ENCODE results near the gene BAG1. TPM values are rescaled to one million over a fixed set of nuclear protein-coding genes. Genes with fewer than 3 reads are reported as not detected.
A peak's percentile ranks its signal among the peaks of the same experiment; 100 is the strongest.

The BAG1 gene
- total RNA-seq, 1 experiment from 2014 or later, result 103 TPM

DNA sequence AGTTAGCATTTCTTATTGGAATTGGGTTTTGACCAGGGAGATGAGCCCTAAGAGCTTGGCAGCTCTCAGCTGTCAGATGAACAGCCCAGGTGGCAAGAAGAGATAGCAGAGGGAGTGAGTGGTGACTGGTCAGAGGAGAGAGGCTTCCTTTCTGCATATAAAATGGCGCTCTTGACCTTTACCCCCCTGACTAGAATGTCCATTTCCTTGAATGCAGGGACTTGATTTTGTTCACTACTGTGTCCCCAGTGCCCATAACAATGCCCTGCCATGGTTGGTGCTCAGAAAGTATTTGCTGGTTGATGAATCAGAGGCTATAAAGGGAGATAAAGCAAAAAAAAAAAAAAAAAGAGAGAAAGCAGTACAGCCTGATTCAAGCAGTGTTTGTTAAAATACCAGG lies 7.6 kb upstream of the BAG1 start:
- POLR2A ChIA-PET (ENCODE audit: unreplicated experiment), result no interaction called here
- H3K36me3 ChIP-seq (ENCODE audit: low read depth, low read length), result peaks cover 26% of the 10 kb centered on the region
- peak; percentile 85 for ATAC-seq

DNA sequence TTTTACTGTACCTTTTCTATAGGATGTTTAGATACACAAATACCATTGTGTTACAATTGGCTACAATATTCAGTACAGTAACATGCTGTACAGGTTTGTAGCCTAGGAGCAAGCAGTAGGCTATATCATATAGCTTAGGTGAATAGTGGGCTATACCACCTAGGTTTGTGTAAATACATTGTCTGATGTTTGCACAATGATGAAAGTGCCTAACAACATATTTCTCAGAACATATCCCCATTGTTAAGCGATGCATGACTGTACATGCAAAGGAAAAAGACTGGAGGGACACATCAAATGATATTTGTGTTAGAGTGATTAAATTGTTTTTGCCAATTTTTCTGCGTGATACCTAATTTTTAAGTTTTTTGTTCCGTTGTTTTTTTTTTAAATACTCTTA lies 5.6 kb upstream of the BAG1 start:
- no peak overlapping the region for H3K4me2 ChIP-seq (ENCODE audit: low read length)
- intact Hi-C loops (cut with micrococcal nuclease), result no loop called here

More for the DNA sequence above, 7.6 kb upstream of the BAG1 start:
- TF ChIP-seq EZH2 (IDR thresholded peaks at IDR 0.05; ENCODE audit: low read length, unreplicated experiment) (no peak), EZH2phosphoT487 (IDR thresholded peaks at IDR 0.05; ENCODE audit: borderline replicate concordance, low read length) (no peak)
- TF ChIP-seq, protein P1, sequence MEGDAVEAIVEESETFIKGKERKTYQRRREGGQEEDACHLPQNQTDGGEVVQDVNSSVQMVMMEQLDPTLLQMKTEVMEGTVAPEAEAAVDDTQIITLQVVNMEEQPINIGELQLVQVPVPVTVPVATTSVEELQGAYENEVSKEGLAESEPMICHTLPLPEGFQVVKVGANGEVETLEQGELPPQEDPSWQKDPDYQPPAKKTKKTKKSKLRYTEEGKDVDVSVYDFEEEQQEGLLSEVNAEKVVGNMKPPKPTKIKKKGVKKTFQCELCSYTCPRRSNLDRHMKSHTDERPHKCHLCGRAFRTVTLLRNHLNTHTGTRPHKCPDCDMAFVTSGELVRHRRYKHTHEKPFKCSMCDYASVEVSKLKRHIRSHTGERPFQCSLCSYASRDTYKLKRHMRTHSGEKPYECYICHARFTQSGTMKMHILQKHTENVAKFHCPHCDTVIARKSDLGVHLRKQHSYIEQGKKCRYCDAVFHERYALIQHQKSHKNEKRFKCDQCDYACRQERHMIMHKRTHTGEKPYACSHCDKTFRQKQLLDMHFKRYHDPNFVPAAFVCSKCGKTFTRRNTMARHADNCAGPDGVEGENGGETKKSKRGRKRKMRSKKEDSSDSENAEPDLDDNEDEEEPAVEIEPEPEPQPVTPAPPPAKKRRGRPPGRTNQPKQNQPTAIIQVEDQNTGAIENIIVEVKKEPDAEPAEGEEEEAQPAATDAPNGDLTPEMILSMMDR (conservative IDR thresholded peaks at IDR 0.05; ENCODE audit: low read depth, low read length), result no peak
- H3K9me2 ChIP-seq (replicated peaks; ENCODE audit: low read length), result no peaks in the 10 kb centered on the region
- peaks cover 31% of the 10 kb centered on the region for H3K4me1 ChIP-seq (ENCODE audit: insufficient read depth, low read length)
- peak overlapping the region; percentile 41; the same call in 1 of the 2 replicates for H3K4me2 ChIP-seq (ENCODE audit: low read length)
- intact Hi-C loops (cut with micrococcal nuclease), result no loop called here
- BruUV-seq (replicated peaks), result no TSS peak
- peak overlapping the region; percentile 74 for H3K27ac ChIP-seq (ENCODE audit: low read length)
- peaks cover 7% of the 10 kb centered on the region for H3F3A ChIP-seq (ENCODE audit: low read length, unreplicated experiment)
- no peak overlapping the region for H3K4me3 ChIP-seq (ENCODE audit: low read length)
- no peaks in the 10 kb centered on the region for H3K27me3 ChIP-seq (ENCODE audit: low read length)
- CTCF ChIA-PET, result interaction anchor here (0.7 kb wide), 1 partner anchor 181 kb away, joined by 4 read pairs; no protein-coding TSS in a partner anchor
- no peak overlapping the region for H3K9ac ChIP-seq (ENCODE audit: low read length)
- peaks cover 5% of the 10 kb centered on the region; the same call in 1 of the 2 replicates for H3K79me2 ChIP-seq (ENCODE audit: low read length)
- no peaks in the 10 kb centered on the region for H4K20me1 ChIP-seq (ENCODE audit: low read length)
- no peaks in the 10 kb centered on the region for H3K9me3 ChIP-seq (ENCODE audit: low read length)
- DNase-seq, result peak; percentile 58
- no peak overlapping the region for H2AFZ ChIP-seq (ENCODE audit: low read length)

More for the DNA sequence above, 5.6 kb upstream of the BAG1 start:
- TF ChIP-seq EZH2 (IDR thresholded peaks at IDR 0.05; ENCODE audit: low read length, unreplicated experiment) (no peak), EZH2phosphoT487 (IDR thresholded peaks at IDR 0.05; ENCODE audit: borderline replicate concordance, low read length) (no peak)
- TF ChIP-seq, protein P1 (conservative IDR thresholded peaks at IDR 0.05; ENCODE audit: low read depth, low read length), result no peak
- ATAC-seq (peak; percentile 26; the same call in 1 of the 2 replicates), DNase-seq (no peak)
- ChIA-PET POLR2A (ENCODE audit: unreplicated experiment) (no interaction called here), CTCF (no interaction called here)
- peaks cover 45% of the 10 kb centered on the region for H3K4me1 ChIP-seq (ENCODE audit: insufficient read depth, low read length)
- H3K9me3 ChIP-seq (ENCODE audit: low read length), result no peaks in the 10 kb centered on the region
- no peaks in the 10 kb centered on the region for H3K9me2 ChIP-seq (replicated peaks; ENCODE audit: low read length)
- H3K27me3 ChIP-seq (ENCODE audit: low read length), result no peaks in the 10 kb centered on the region
- no TSS peak for BruUV-seq (replicated peaks)
- H3K27ac ChIP-seq (ENCODE audit: low read length), result no peak overlapping the region
- H2AFZ ChIP-seq (ENCODE audit: low read length), result no peak overlapping the region
- peaks cover 7% of the 10 kb centered on the region for H3F3A ChIP-seq (ENCODE audit: low read length, unreplicated experiment)
- H3K4me3 ChIP-seq (ENCODE audit: low read length), result no peak overlapping the region
- peaks cover 16% of the 10 kb centered on the region for H3K36me3 ChIP-seq (ENCODE audit: low read depth, low read length)
- no peaks in the 10 kb centered on the region for H4K20me1 ChIP-seq (ENCODE audit: low read length)
- H3K79me2 ChIP-seq (ENCODE audit: low read length), result peaks cover 23% of the 10 kb centered on the region
- no peak overlapping the region for H3K9ac ChIP-seq (ENCODE audit: low read length)
